HepG2 (cell line): ENCODE data around the gene CSRP3.

Experiments used
- HES4 ChIP-seq: sonication (generic); formaldehyde crosslinking; IDR thresholded peaks from 2 replicates; pipeline ENCODE4 v1.9.0; 2021; ENCODE audit warnings: mild to moderate bottlenecking, missing genetic modification reagents, borderline replicate concordance
- JUNB ChIP-seq: sonication (generic); formaldehyde crosslinking; IDR thresholded peaks from 2 replicates; pipeline ENCODE4 v1.8.0; 2022; ENCODE audit warnings: missing genetic modification reagents, mild to moderate bottlenecking, borderline replicate concordance
- NPAS2 ChIP-seq: sonication (generic); formaldehyde crosslinking; IDR thresholded peaks from 2 replicates; pipeline ENCODE4 v1.8.0; 2022; ENCODE audit warnings: mild to moderate bottlenecking, missing genetic modification reagents, borderline replicate concordance
- PBX3 ChIP-seq: sonication (generic); formaldehyde crosslinking; IDR thresholded peaks from 2 replicates; pipeline ENCODE4 v1.8.1; 2023; ENCODE audit warnings: missing genetic modification reagents, inconsistent platforms, borderline replicate concordance
- SRF ChIP-seq: IDR thresholded peaks from 2 replicates; pipeline ENCODE4 v1.6.1; 2011; ENCODE audit warnings: mild to moderate bottlenecking, low read depth, low read length, moderate library complexity
- ZNF121 ChIP-seq: sonication (generic); formaldehyde crosslinking; IDR thresholded peaks from 2 replicates; pipeline ENCODE4 v1.5.0; 2020; ENCODE audit warnings: mild to moderate bottlenecking, missing genetic modification reagents

- TF ChIP-seq ZNF121 (CRISPR knock-in tag) (no peak), NPAS2 (CRISPR knock-in tag) (no peak), JUNB (CRISPR knock-in tag) (no peak), HES4 (CRISPR knock-in tag) (no peak), PBX3 (CRISPR knock-in tag) (no peak), SRF (no peak)
These were observed 31.2 kb upstream of the CSRP3 start for GRCh38 chr11:19232910-19233503.
